Right ventricle myocardium inferior (tissue), 1 donor: Measurements from ENCODE around the gene DOCK8. TPM values are rescaled to one million over a fixed set of nuclear protein-coding genes. Genes with fewer than 3 reads are reported as not detected.

Experiments
- ATAC-seq: fragments of 200-7000 bp; cut with Tn5 transposase; one replicate; pipeline ENCODE4 v1.9.1; 2020; ENCODE audit warnings: mild to moderate bottlenecking, moderate library complexity
- DNase-seq: peaks from one replicate; pipeline ENCODE4 v3.0.0; 2021; ENCODE audit errors: missing footprints
- intact Hi-C: fragments of 100-400 bp; cut with DNase I; formaldehyde crosslinking; loops from one replicate; pipeline ENCODE4 v1.11.0; 2022
- total RNA-seq: library from RNA; stranded (reverse); fragmentation: NEBNext Ultra II Directional; extraction: Animal tissue kit (Norgen Biotek cat#: 25700); gene quantifications from one replicate; pipeline ENCODE4 v1.2.1, GENCODE V29; 2021
- donor health status: DM: no; HTN: yes; CAD: no; lungs with severe emphysema.

DOCK8 gene
- total RNA-seq, 1 donor from 2014 or later: 6.1 TPM

DNA sequence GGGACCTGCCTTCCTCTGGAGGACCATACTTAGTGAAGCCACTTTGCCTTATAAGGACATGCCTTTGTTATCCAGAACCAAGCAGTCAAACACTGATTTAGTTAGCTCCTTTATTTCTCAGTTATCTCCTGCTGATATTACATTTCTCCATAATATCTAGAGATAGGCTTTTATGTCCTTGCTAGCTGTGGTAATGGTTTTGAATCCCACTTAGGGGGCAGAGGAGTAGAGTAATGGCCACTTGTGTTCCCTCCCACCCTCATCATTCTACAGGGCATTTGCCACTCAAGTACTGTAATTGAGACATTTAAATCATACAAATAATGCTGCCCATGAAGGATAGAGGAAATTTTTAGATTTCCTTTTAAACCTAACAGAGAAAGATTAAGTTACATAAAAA lies 80.9 kb downstream of the DOCK8 start:
- intact Hi-C loops: no loop called here

DNA sequence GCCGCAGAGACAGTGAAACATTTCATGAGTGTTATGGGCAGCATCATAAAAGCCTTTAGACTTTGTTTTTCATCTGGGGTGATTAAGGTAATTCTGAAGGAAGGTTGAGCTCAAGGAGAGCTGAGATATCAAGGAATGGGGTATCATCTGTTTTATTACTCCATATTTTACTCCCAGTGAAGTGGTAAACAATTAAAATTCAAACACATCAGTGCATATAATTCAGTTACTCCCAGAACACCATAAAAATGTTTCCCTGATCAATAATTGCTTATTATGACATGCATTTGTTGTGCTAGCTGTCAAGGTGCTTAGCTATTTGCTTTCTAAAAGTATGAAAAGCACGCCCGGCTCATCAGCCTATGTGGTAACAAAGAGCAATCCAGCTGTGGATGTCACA lies 81.7 kb downstream of the DOCK8 start:
- intact Hi-C loops: no loop called here
- no peak for ATAC-seq
- no peak for DNase-seq

More for the DNA sequence above, 80.9 kb downstream of the DOCK8 start:
- DNase-seq: no peak
- ATAC-seq: no peak

DNA sequence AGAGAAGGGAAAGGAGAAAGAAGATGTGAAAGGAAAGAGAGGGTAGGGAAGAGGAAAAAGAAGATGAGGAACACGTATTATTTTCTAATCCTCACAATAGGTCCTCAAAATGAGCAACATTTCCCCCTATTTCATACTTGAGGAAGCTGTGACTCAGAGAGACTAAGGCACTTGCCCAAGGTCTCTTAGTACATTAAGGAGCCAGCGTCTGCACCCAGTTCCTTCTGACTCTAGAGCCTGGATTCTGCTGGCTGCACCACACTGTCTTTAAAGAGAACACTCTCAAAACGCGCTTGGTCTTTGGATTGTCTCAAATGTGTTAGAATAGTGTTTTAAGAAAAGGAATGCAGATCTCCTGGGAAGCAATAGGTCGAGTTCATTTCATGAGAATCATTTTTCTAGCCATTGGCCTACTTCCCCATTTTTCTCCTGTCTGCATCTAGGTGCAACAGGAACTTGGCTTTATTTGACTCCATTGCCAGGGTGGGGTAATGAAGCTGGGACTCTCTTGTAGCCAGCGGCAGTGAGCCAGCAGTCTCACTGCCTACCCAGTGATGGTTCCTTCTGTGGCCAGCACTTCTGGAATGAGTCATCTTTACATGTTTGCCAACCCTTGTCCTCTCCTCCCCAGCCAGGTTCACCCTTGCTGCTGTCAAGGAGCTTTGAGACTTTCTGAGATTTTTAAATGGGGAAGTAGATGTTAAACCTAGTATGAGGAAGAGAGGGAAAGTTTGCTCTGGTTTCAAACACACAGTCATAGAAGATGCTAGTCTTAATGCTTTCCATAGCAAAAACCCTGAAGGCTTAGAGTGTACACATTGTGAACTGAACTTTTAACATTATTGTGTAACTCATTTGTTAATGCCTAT lies 82.7 kb downstream of the DOCK8 start:
- intact Hi-C loops: no loop called here
- ATAC-seq (peak; percentile 72), DNase-seq (peak; percentile 74)

DNA sequence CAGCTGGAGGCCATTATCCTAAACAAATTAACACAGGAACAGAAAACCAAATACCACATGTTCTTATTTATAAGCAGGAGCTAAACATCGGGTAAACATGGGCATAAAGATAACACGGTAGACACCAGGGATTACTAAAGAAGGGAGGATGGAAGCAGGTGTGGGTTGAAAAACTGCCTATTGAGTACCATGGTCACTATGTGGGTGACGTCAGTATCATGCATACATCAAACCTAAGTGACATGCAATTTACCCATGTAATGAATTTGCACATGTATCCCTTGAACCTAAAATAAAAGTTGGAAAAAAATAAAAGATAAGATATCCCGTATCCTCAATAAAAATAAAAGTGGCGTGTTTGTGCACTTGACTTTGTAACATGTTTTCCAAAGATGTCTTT lies 88.8 kb downstream of the DOCK8 start:
- ATAC-seq: no peak
- intact Hi-C loops: no loop called here
- DNase-seq: no peak

DNA sequence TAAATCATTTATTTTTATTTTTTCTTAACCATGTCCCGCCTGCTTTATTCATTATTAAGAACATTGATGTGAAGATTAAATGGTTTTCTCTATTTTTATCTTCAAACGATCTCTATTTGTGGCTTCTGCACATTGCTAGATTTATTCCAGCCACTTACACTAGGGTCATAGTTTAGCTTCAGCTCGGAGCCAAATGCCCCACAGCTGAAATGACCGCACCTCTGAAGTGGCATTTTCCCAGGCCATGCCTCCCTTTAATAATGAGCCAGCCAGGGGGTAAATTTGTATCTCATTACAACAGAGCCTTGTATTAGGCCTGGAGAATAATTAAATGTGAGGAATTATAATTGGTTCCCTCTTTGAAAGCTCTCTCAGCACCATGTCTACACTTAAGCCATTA lies 89.4 kb downstream of the DOCK8 start:
- intact Hi-C loops: no loop called here
- no peak for ATAC-seq
- DNase-seq: no peak

DNA sequence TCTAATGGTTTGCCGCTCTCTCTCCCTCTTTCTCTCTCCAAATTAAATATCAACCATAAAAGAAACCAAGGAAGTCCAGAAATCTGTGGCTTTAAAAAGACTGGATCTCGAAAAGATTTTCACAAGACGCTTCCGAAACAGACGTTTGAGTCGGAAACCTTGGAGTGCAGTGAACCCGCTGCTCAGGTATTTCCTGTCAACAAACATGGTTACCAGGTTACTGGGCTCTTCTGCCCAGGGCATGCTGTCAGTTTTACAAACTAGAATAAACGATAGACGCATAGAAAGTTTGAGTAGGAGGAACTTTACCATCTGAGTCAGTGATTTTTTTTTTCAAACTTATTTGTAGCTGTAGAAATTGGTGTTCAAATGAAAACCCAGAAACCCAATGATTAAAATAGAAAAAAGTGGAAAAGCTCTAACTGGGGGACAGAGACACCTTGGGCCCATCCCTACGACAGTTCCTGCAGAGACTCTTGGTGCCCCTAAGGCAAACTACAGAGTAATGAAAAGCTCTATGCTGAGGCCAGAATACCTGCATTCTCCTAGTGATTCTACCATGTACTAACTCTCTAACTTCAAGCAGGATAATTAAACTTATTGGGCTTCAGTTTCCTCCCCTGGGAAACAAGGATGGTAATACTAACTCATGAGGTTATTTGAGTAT lies 90.0 kb downstream of the DOCK8 start:
- ATAC-seq: no peak
- intact Hi-C loops: no loop called here

DNA sequence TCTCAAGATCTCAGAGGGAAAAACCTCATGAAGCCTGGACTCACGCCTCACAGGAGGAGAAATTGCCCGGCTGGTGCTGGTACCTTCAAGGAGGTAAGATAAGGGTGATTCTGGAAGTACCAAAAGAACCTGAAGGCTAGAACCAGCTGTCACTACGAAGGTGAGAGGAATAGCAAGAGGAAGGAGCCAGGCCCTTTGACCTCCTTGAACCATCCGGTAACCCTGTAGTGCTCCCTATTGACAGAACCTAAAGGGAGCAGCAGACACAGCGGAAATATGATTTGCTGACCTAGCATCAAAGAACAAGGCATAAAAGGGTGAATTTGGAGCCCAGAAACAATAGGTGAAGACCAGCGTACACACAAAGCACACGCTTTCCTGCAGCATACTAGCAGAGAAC lies 92.2 kb downstream of the DOCK8 start:
- intact Hi-C loops: no loop called here

More for the DNA sequence above, 90.0 kb downstream of the DOCK8 start:
- no peak for DNase-seq

DNA sequence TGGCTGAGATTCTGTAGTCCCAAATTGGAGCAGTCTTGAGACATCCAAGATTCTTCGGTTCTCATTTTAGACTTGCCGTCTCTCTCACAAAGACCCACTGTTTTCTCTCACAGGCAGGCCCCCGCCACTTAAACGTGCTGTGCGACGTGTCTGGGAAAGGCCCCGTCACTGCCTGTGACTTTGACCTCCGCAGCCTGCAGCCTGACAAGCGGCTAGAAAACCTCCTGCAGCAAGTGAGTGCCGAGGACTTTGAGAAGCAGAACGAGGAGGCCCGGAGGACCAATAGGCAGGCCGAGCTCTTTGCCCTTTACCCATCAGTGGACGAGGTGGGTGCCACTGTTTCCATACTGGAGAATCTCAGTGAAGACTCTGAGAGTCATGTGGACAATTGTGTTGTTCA lies 97.2 kb downstream of the DOCK8 start:
- ATAC-seq (no peak), DNase-seq (no peak)
- intact Hi-C loops: no loop called here

More for the DNA sequence above, 92.2 kb downstream of the DOCK8 start:
- no peak for ATAC-seq
- DNase-seq: no peak

DNA sequence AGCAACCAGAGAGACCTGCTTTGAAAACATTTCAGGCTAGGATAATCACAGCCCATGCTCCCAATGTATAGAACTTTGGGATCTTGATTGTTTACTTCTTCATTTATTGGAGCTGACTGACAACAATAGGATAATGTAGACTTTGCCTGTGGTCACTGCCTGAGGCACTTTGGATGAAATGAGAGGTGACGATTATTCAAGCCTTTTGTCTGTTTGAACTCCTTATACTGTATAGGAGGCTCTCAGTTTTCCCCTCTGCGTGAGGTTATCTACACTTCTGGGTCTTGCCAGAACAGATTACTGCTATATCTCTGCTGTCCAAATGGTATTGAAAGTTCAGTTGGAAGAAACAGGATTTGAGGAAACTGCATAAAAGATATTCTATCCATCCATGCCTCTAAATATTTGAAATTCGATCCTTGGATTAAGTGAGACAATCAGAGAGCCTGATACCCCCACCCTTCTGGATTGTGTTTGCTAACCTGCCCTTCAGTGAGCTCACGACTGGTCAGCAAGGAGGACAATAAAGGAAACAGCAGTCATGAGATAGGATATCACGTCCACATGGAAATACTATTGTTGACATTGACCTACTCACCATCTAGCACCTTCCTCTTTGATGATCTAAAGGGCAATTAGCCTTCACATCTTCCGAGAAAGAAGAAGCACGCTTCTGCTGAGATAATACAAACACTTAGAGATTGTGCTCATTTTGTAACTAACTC lies 98.1 kb downstream of the DOCK8 start:
- ATAC-seq (no peak), DNase-seq (no peak)
- intact Hi-C loops: no loop called here

DNA sequence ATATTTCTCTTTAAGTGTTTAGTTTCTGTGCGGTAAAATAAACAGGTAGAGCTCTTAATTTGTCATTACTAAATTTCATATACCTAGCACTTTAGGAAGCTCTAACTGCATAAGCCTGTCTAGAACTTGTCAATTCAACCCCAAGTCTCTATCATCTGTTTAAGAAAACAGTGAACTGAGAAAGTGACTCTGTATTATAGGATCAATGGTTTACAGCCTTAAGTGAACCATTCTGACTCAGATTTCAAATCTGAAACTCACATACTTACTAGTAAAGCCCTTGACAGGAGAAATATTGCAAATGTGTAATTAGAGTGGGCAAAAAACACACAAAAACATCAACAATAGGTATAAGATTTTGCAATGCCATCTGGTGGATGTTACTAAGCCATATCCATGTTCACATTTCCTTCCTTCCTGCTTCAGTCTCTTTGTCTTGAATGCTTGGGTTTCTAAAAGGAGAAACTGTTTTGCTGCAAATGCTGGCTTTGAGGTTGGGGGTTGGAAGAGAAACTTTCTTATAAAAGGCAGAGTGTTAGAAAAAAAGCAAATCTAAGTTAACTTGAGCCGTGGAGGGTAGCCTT lies 101.8 kb downstream of the DOCK8 start:
- DNase-seq: no peak
- intact Hi-C loops: no loop called here
- ATAC-seq: no peak

DNA sequence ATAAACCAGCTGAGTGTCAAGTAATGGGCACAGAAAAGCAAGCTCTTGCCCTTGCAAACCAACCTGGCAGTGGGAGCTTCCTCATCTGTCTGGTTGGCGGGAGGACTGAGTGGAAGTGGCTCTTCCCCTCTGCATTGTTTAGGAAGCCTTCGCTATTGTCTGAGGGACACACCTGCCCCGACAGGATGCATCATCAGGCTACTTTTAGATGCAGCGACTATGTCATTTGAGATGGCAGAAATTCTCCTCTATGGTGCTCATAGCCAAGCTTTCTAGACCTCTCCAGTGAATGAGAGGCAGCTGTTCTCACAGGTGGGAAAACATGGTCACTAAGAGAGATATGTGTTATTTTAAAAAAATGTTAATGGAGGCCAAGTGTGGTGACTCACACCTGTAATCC lies 104.0 kb downstream of the DOCK8 start:
- ATAC-seq (no peak), DNase-seq (no peak)
- intact Hi-C loops: no loop called here

DNA sequence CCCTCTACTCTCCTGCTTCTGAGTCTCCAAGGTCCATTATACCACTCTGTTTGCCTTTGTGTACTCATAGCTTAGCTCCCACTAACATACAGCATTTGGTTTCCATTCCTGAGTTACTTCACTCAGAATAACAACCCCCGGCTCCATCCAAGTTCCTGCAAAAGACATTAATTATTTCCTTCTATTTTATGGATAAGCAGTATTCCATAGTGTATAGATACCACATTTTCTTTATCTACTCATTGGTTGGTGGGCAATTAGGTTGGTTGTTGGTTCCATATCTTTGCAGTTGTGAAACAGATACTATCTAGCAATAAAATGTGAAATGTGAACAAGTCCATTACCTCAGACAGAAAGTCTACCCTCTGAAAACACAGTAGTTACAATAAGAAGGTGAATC lies 110.3 kb downstream of the DOCK8 start:
- DNase-seq (no peak), ATAC-seq (no peak)
- intact Hi-C loops: no loop called here

DNA sequence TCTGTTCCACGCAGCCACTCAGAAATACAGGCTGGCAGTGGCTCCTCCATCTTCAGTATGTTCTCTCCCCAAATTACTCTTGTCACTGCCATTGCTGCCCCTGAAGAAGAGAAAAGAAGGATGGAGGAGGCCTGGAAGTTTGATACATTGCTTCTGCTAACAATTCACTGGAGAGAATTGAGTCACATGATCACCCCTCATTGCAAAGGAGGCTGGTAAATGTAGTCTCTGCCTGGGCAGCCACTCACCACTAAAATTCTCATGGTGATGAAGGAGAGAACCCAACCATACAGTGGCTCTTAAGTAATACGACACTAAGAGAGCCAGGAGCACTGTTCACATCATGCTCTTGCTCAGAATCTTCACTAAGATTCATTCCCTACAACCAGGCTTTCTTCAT lies 112.0 kb downstream of the DOCK8 start:
- ATAC-seq: no peak
- intact Hi-C loops: no loop called here
- no peak for DNase-seq

DNA sequence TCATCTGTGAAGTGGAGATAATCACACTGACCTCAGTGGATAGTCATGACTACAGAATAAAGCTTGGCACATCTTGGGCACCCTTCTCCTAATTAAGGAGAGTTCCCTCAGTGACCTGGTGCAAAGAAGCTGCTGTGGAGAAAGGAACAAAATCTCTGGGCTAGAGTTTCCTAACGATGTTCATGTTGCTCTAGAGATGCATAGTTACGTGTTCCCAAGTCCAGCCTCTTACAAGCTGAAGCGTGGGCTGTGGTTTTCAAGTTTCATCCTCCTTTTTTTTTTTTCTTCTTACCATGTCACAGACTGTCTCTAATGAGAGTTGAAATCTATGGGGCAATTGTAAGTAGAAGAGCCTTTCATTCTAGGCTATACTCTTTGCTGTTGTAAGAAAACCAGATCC lies 113.8 kb downstream of the DOCK8 start:
- no peak for DNase-seq
- no peak for ATAC-seq
- intact Hi-C loops: no loop called here

DNA sequence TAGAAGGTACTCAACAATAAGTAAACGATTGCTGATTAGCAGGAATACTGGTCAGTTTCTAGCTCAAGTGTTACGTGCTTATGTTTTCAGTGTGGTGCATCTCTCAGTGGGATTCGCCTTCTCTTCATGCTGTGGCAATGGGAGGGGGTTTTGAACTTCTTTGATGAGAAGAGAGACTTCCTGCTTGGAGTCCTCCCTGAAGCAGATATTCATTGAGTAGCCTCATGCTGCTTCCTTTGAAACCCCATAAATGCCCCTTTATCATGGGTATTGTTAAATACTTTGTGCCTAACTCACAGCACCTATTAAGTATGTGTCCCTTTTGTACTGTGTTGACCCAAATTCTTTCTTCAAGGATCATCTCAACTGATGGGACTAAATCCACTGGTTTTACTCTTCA lies 116.5 kb downstream of the DOCK8 start:
- ATAC-seq (no peak), DNase-seq (no peak)
- intact Hi-C loops: no loop called here

DNA sequence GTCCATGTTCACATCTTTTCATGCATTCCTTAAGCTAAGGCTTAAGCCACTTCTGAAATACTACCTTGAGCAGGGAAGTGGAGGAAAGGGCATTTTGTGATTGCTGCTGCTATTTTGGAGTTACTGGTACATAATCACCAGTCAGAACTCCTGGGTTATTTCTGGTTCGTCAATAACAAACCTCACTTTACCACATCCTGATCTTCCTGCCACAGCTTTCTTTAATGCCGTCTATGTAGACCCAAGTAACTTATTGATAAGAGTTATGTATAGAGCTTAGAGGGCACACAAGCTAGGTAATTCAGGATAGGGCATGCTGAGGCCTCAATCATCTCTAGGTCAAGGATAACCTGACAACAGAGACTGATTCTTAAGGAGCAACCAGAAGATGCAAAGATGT lies 120.7 kb downstream of the DOCK8 start:
- DNase-seq (no peak), ATAC-seq (no peak)
- intact Hi-C loops: no loop called here

DNA sequence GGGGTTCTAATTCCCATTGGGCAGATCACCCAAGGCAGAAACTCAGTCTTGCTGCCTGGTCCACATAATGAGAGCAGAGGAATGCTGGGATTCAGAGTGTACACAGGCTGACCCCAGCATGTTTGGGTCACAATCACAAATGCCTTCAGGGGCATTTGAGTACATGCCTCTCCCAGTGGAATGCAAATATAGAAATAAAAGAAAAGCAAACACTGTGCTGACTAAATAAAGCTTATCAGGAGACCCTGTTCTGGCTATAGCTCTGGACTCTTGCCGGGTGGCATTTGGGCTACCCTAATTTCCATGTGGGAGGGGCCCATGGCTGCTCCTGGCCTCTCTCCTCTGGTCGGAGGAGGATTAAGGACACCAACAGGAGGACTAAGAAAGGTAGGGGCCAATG lies 121.4 kb downstream of the DOCK8 start:
- ATAC-seq (no peak), DNase-seq (no peak)
- intact Hi-C loops: no loop called here

DNA sequence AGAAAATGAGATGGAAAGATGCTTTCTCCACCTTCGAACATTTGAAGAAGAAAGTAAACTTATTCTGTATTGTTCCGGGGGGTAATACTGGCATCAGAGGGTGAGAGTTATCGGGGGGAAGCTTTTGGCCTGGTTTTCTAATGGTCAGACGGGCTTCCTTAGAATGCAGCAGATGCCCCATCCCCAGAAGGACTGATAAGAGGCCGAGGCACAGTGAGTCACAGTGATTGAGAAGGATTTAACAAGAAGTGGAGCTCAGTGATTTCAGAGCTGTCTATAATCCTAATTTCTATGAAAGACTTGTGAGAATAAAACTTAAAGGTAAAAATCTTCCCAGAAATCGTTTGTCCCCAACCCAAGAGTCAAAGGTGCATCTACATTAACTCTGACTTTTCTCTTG lies 123.9 kb downstream of the DOCK8 start:
- intact Hi-C loops: no loop called here
- DNase-seq: no peak
- ATAC-seq: no peak

DNA sequence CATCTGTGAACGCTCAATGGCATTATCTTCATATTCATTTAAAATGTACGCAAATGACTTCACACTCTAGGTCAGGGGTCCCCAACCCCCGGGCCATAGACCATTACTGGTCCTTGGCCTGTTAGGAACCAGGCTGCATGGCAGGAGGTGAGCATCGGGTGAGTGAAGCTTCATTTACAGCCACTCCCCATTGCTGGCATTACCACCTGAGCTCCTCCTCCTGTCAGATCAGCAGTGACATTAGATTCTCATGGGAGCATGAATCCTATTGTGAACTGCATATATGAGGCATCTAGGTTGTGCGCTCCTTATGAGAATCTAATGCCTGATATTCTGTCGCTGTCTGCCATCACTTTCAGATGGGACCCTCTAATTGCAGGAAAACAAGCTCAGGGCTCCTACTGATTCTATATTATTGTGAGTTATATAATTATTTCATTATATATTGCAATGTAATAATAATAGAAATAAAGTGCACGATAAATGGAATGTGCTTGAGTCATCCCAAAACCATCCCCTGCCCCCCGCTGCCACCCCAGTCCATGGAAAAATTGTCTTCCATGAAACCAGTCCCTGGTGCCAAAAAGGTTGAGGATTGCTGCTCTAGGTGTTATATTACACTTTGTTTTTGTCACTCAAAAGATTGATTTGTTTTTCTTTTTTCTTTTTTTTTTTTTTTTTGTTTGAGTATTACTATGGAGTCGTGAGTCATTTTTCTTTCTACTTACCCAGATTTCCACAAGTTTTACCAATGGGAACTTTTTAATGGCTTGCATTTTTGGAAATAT lies 127.2 kb downstream of the DOCK8 start:
- DNase-seq (no peak), ATAC-seq (no peak)
- intact Hi-C loops: loop anchor here (10.0 kb wide), 1 partner anchor 663 kb away; no protein-coding TSS in a partner anchor
